Putamen (tissue), 1 donor: ENCODE measurements around the gene ZNF827.

Experiments used
- DNase-seq: peaks from one replicate; pipeline ENCODE4 v3.0.0-alpha.2; 2016; ENCODE audit warnings: low spot score

The ZNF827 gene

DNA sequence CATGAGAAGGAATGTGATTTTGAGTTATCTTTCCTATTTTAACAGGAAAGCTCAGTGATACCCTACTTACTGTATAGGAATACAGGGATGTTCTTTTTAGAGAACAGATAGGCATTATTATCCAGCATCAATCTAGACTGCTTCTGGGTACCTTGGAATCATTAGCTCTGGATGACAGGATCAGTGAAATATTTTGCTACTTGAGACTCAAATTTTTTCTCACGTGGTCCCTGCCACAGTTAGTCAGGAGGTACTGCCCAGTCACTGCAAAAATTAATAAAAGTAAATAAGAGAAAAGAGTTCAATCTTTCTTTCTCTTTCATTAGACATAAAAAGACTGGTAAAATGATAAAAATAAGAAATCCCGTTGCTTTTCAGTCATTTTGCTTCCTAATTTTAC lies 5.5 kb downstream of the ZNF827 start:
- DNase-seq = no peak

DNA sequence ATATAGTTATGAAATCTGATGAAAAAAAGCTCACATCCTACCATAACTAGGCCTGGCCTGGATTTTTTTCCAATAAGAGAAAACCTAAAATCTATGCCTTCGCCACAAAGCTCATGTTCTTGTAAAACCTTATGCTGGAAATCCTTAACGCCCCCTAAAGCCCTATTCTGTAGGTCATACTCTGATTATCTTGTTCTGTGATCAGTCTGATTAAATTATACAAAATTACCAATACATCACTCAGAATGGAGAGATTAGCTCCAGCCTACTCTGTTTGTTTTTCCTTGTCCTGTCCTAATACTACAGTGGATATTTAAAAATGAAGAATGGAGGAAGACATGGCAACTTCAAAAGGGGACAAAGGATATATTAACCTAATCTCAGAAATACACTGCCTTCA lies 7.2 kb downstream of the ZNF827 start:
- no peak for DNase-seq

DNA sequence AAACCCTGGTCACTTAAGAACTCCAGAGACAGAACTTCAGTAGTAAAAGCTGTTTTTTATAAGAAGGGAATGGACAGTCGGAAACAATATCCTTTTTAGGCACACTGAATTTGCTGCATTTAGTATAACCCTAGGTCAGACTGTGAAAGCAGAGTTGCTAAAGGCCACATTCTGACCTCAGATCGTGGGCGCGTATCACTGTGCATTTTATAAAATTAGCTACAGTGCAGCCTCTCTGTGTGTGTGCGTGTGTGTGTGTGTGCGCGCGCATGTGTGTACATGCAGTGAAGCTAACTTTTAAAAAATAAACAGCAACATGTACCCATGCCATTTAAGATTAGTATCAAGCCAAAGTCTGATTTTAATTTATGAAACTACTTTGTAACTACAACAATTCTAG lies 8.0 kb downstream of the ZNF827 start:
- no peak for DNase-seq

DNA sequence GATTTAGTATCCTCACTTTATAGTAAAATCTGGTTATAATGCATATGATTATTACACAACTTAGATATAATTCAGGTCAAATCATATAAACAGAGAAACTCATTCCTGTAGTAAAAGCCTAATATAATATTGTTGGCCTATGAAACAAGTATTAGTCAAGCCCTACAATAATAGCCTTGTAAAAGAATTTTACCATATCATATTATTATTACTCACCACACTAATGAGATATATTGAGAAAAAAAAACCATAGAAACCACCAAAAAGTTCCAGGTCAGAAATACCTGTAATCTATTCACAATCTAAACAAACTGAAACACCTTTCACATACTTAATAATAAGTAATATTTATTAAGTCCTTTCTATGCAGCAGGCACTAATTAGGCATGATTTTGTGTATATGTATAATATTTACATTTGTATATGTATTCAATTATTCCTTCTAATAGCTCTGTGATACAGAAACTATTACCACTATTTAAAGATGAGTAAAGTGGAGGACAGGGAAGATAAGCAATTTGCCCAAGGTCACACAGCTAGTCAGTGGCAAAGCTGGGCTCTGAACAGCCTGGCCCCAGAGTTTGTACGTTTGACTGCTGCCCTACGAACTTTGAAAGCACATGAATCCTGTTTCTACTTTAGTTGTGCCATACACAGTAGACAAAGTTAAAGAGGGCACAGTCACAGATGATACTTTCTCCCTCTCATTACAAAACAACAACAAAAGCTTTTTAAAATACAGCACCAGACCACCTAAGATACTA lies 9.0 kb downstream of the ZNF827 start:
- no peak for DNase-seq

DNA sequence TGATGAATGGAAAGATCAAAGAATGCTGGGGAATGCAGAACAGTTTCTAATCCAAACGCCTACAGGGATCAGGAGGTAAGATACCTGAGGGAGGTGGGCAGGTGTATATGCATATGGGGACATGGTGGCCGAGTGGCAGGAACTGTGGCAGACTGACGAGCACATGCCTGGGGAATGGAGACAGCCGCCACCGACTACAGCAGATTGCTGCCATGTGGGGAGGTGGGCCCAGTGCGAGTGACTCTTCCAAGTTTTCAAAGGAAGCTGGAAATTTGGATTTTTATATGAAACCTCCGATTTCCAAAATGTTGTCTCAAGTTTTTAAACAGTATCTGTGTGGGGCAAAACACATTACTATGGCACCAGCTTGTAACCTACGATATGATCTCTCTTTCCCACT lies 9.9 kb downstream of the ZNF827 start:
- DNase-seq = no peak

DNA sequence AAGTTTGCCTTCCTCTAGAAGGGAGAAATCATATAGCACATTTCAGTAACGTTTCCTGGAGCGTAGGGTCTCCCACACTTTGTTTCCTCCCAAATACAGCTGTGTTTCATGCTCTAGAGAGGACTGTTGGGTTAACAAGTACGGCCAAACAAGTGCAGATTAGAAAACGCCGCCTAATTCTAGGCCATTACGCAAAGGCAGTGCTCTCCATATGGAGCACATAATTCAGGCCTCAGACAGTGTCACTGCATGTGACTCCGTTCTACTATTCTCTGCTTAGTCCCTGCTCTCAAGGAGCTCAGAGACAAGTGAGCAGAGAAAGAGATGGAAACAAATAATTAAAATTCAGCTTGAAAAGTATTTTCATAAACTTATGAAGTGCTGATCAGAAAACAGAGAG lies 11.6 kb downstream of the ZNF827 start:
- DNase-seq = no peak

DNA sequence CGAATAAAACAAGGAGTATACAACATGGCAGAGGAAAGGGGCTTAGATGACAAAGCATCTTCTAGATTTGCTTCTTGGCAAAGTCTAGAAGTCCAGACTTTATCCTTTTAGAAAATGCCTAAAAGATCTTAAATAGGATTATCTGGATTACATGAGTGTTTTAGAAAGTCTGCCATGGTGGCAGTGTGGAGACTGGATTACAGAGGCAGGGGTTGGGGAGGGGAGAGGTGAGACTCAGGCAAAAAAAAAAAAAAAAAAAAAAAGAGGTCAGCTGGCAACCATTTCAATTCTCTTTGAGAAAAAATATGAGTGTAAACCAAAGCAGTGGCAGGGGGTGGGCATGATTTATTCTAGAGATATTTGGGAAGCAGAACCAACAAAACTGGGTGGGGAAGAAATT lies 17.4 kb downstream of the ZNF827 start:
- DNase-seq = no peak

DNA sequence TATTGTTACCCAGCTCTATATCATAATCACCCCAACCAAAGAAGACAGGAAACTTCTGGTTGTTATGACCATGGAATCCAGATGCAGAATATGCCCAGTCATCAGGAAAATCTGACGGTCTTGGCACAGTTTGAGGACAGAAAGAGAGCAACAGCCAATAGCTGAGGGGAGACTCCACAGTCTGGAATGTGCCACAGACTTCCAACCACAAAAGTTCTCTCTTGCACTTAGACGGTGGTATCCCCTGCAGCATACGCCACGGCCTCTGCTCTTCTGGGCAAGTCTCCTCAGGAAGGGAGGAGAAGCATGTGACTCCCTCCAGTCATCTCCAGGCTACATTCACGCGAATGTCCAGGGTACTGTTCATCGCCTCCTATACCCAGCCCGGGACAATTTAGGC lies 18.4 kb downstream of the ZNF827 start:
- DNase-seq = no peak

DNA sequence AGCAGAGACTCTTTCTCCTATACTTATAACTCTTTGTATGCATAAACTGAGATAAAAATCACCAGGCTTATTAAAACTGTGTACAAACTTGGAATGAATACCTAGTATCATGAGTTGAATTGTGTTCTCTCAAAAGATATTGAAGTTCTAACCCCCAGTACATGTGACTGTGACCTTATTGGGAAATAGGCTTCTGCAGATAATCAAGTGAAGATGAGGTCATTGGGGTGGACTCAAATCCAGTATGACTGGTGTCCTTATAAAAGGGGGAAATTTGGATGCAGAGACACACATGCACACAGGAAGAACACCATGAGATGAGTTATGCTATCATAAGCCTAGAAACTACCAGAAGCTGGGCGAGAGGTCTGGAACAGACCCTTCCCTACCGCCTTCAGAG lies 26.2 kb downstream of the ZNF827 start:
- DNase-seq = no peak

DNA sequence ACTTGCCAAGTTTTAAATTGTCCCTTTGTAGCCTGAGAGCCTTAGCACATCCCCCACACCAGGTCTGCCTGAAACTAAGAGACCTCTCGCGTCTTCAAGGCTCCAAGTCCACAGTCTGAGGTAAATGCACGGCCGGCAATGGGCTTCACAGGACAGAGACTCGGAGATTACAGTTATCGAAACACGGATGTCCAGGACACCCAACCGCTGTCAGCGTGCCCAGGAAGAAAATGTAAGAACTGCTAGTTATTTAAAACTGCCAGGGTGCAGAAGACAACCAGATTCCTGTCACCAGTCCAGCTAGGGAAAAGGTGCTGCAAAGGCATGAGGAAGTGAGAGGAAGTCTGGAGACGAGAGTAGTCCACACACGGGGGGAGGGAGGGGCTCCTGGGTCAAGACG lies 28.9 kb downstream of the ZNF827 start:
- DNase-seq = no peak

DNA sequence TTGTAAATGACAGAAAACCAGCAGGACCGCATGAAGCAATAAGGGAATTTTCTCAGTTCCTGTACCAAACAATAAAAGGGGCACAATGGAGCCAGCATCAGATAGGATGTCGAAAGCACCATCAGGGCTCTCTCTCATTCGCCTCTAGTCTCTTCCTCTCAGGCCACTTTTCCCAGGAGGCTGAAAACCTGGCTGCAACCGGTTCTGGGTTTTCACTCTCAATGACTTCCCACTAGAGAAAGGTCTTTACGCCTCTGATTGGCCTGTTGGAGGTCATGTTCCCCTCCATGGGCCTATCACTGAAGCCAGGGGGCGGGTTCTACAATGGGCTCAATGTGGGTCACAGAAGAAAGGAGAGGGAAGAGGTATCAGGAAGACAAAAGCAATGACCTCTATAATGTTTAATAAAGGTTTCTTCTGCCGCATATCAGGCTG lies 29.3 kb downstream of the ZNF827 start:
- no peak for DNase-seq

DNA sequence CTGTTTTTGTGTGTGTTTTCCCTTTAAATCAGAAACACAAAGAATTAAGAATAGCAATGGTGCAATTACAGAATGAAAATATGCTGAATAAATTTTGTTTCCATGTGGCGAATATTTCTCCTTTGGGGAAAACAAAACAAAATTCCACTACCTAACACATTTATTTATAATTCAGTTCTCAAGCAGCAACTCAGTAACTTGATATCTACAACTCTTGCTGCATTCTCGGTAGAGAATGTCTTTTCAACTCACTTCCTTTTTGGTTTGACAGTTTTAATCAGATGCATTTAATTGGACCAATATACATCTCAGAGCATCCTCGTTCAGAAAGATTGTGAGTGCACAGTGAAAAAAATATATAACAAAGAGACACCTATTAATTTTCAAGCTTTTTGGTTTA lies 30.8 kb downstream of the ZNF827 start:
- no peak for DNase-seq

DNA sequence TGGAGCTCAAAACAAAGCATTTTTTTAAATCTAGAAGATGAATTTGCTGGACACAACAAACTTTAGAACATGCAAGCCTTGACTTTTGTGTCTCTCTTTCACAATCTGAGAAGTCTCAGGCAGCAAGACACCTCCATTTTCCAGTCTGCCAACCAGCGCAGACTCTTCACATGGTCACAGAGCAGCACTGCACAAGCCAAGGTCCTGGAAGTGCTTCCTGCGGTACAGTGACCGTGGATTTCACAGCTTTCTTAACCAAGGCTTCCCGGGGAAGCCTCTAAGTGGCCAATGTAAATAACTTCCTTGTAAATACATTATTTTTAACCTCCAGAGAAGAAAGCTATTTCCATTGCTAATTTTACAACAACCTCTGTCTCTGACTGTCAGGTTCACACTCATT lies 31.2 kb downstream of the ZNF827 start:
- DNase-seq = no peak

DNA sequence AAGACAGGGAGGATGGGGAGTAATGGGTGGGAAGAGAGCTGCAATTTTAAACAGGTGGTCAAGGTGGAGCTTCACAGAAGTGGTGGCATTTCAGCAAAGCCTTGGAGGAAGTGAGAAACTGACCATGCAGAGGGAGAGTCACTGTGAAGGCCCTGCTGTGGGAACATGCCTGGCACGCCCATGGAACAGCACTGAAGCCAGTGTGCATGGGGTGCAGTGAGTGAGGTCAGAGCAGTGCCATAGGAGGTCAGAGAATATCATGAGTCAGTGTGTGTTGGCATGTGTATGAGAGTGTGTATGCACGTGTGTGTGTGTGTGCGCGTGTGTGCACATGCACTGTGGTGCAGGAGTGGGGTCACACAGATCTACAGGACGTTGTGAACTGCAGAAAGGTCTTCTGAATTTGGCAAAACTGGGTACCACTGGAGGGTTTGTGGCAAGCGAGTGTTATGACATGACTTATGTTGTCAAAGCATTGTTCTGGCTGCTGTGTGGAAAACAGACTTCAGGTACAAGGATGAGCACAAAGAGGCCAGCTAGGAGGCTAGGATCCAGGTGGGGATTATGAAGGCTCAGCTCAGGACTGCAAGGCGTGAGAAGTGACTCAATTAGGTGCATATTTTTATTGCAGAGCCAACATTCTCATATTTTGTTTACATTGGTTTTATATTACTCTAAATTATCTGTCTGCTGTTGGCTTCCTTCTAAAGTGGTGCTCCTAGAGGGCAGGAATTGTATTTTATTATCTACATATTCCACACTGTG lies 34.0 kb downstream of the ZNF827 start:
- DNase-seq = no peak

DNA sequence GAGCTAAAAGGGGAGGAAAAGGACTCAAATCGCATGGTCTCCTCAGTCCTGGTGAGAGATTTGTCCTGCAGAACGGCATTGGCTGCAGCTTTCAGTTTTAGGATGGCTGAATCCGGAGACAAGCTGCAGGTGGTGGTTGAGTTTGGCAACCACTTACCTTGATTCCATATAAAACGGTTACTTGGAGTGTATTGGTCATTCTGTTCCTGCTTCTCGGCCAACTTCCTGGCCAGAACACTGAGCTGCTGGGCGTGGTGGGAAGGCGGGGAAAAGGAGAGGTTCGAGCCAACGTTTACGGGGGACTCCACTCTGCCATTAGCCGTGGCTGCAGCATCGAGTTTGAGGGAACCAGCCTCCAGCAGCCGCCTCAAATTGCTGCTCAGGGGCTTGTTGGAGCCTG lies 36.1 kb downstream of the ZNF827 start:
- DNase-seq = no peak

DNA sequence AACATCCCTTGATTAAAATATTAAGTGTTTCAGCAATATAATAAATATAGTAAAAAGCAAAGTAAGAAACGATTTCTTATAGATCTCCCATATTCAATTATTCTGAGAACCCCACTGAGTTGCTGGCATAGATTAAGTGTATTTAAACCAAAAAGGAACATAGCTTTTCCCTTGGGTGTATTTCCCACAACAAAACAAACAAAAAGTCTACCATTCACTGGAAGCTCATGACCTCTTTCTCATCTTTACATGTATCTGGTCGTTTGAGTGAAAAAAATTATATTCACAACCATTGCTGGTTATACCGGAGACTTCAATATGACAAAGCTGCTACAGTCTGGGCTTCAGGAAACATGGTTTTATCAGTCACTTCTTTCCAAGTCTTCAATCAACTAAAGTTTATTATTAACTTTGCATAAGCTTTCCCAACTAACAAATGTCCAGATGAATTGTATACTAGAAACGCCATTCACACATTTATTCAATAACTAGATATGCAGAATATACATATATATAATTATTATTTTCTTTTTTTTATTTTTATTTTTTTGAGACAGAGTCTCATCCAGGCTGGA lies 38.6 kb downstream of the ZNF827 start:
- no peak for DNase-seq

DNA sequence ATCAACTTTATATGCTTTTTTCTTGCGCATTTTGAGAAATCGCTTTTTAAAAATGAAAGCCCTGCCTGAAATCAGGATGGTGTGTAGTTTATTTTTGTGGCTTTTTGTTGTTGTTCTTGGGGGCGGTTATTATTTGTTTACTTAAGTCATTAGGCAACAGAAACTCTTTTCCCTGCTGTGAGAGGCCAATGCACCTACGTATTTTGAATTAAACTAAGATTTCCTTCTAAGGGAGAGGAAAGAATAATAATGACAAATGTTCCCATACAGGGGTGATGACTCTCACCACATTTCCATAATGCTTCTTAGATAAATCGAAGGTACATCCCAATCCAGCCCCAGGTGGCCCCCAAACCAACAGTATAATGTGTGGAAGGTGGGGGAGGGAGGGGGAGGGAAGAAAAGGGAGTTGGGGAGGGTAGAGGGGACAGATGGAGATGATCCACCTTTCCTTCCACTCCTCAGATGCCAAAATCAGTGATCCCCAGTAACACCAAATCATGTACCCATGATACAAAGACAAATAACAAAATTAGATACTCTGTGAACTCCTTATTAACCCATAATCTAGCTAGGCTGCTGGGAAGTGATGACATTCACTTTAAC lies 39.6 kb downstream of the ZNF827 start:
- DNase-seq = no peak

DNA sequence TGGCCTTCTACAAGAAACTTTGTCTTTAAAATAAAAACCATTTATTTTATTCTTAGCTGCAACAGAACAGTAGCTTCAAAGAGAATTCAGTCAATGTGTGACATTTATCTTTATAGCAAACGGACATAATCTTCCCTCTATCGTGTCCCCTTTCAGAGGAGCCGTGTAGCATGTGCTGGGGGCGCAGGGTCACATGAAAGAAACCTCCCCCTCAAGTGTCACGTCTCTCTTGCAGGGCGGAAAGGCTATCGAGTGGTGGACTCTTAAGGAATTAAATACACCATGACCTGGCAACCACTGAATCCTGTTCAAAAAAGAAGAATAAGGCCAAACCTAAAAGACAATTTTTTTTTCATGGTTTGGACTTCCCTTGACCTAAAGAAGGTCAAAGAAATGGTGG lies 40.2 kb downstream of the ZNF827 start:
- no peak for DNase-seq

DNA sequence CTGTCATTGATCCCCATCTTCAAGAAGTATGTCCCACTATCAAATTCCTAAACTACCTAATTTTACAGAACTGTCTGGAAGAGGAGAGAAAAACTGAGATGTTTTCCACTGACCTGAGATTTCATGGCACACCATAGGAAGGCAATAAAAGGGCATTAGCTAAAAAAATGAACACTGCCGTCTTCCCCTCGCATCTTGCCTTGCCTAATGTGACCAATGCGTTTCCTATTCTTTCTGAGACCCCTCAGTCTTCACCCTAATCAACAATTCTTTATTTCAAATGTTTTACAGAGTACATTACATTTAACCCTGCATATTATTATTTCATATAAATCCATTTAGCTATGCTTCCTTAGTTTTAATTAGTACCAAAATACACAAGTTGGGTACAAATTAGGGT lies 43.6 kb downstream of the ZNF827 start:
- DNase-seq = no peak

DNA sequence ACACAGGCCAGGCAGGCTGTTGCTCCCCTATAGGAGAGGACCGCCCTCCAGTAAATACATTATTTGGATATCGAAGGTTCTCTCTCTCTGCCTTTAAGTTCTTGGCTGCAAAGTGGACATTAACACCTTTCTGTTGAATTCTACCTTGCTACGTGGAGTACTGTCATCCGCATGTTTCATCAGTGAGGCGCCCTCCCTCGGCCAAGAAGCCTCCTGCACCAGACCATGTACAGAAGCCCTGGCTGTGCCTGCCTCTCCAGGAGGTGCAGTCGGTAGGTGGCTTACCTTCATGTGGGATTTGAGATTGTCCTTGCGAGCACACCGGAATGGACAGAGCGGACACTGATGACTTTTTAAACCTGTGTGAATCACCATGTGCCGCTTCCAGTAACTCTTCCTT lies 46.7 kb downstream of the ZNF827 start:
- DNase-seq = no peak

DNA sequence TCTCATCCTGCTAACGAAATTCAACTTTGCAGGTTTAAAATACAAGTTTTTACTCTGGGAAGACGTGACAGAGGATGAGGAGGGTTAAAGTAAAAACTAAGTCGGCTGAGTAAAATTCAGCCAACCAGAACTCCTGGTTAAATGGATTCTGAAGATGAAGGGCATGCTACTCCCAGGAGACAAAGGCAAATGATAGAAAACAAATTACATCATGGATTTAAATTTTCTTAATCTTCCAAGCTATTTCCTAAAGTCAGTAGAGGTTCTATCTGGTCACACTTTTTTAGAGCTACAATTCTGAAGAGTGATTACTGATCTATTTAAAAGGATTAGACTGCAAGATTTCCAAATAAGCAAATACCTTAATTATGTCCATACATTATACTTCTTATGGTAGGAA lies 47.9 kb downstream of the ZNF827 start:
- DNase-seq = no peak

DNA sequence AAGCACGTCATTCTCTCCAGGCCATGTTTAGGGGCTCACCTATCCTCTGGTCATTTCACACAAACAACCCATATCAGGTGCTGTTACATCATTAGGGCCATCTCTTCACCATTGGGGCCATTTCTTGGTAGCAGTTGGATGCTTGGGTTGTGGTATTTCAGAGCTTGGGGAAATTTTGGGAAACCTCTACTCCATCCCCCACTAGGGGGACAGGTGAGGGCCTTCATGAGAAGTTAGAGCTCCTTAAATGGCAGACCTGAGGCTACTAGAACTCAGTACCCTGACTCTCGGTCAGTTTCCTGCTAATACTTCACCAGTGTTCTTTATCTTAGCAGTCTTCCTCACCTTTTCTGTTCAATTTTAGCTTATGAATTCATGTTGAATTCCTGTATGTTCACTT lies 50.2 kb downstream of the ZNF827 start:
- no peak for DNase-seq
